Fibroblast of skin of back (primary cell): Measurements from ENCODE around the gene ZNF282.

Experiments used
- DNase-seq: peaks from one replicate; pipeline ENCODE4 v3.0.0-alpha.2; 2013

The ZNF282 gene

GRCh38 chr7:149194799-149195179 lies 557 bp upstream of the ZNF282 start:
- DNase-seq = no peak

- peak; percentile 12 for DNase-seq
Observed at GRCh38 chr7:149196151-149196704, 882 bp downstream of the ZNF282 start.

GRCh38 chr7:149196705-149197171 lies 1.4 kb downstream of the ZNF282 start:
- DNase-seq = peak; percentile 11

- no peak for DNase-seq
Observed at GRCh38 chr7:149197675-149198074, 2.3 kb downstream of the ZNF282 start.

- no peak for DNase-seq
Observed at GRCh38 chr7:149198161-149198816, 2.9 kb downstream of the ZNF282 start.

GRCh38 chr7:149199234-149199995 lies 4.1 kb downstream of the ZNF282 start:
- peak; percentile 22 for DNase-seq

- DNase-seq = no peak
Observed at GRCh38 chr7:149202831-149203231, 7.5 kb downstream of the ZNF282 start.

GRCh38 chr7:149205690-149206381 lies 10.5 kb downstream of the ZNF282 start:
- DNase-seq = no peak

- no peak for DNase-seq
Observed at GRCh38 chr7:149207324-149208035, 12.1 kb downstream of the ZNF282 start.

- DNase-seq = peak; percentile 64
Observed at GRCh38 chr7:149209518-149210269, 14.3 kb downstream of the ZNF282 start.

GRCh38 chr7:149210551-149210950 lies 15.2 kb downstream of the ZNF282 start:
- no peak for DNase-seq

- no peak for DNase-seq
Observed at GRCh38 chr7:149214020-149214720, 18.8 kb downstream of the ZNF282 start.

GRCh38 chr7:149216402-149216801 lies 21.1 kb downstream of the ZNF282 start:
- DNase-seq = no peak

- DNase-seq = no peak
Observed at GRCh38 chr7:149217570-149217969, 22.2 kb downstream of the ZNF282 start.

- DNase-seq = peak; percentile 34
Observed at GRCh38 chr7:149218469-149219420, 23.4 kb downstream of the ZNF282 start.

- DNase-seq = peak; percentile 71
Observed at GRCh38 chr7:149220534-149220933, 25.2 kb downstream of the ZNF282 start.

- DNase-seq = no peak
Observed at GRCh38 chr7:149223176-149223575, 27.8 kb downstream of the ZNF282 start.

- DNase-seq = no peak
Observed at GRCh38 chr7:149223761-149224160, 28.4 kb downstream of the ZNF282 start.

- no peak for DNase-seq
Observed at GRCh38 chr7:149224352-149224751, 29.0 kb downstream of the ZNF282 start.

GRCh38 chr7:149225106-149225505 lies 29.8 kb downstream of the ZNF282 start:
- DNase-seq = no peak
